HG02884 (cell line): ENCODE measurements around the gene CD300E.

Source experiments
- ATAC-seq: cut with Tn5 transposase; IDR thresholded peaks from one replicate; pipeline ENCODE4 v1.9.1; 2021; ENCODE audit warnings: mild to moderate bottlenecking, moderate library complexity; ENCODE audit not compliant: unreplicated experiment

CD300E gene, protein sequence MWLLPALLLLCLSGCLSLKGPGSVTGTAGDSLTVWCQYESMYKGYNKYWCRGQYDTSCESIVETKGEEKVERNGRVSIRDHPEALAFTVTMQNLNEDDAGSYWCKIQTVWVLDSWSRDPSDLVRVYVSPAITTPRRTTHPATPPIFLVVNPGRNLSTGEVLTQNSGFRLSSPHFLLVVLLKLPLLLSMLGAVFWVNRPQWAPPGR

GRCh38 chr17:74623693-74624093 lies at the start of gene CD300E:
CD300E (minus strand) TSS chr17:74623738; CDS start chr17:74623621, 117 bp downstream.
- ATAC-seq, result no peak

DNA sequence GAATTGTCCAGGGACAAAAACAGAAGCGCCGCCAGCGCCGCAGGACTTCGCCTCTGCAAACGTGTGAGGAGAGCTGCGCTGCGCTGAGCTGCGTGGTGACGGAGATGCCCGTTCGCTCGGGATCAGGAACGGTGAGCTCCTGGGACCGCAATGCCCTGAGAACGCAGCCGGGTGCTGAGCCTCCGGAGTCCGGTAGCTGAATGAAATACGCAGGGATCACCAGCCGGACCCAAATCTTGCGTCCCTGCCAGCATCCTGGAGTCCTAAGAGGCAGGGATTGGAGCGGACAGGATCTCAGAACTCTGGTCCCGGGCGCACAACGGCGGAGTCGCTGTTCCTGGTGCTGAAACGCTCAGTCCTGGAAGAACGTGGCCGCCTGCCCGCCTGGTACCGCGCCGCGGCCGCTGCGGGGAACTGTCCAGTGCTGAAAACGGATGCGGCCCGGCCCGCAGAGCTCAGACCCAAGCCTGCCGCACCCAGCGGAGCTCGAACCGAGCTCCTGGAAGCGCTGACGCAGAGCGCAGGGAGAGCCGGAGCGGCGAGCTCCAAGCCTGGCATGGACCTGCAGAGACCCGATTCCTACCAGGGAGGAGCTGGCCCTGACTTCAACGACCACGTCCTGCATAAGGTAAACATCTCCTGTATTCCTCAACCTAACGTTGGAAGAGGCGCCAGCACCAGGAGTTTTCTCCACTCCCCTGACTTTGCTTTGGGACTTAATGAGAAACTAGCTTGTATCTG lies 47.7 kb upstream of the CD300E start:
- ATAC-seq, result no peak

DNA sequence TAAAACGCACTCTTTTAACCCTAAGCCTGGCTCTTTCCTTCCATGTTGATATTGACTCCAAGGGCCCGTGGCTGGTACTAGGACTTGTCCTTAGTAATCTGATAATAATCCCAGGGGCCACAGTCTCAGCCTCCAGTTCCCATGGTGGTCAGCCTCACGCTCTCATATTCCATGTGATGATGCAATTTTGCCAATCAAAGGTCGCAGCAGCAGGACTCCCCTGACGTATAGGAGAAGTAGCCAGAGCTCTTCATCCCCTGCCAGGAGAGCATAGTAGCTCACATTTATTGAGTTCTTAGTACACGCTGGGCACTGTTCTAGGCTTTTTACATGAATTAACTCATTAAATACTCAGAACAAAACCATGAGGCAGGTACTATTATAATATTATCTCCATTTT lies 46.8 kb upstream of the CD300E start:
- no peak for ATAC-seq

- no peak for ATAC-seq
Observed at GRCh38 chr17:74663561-74663960, 40.0 kb upstream of the CD300E start.

GRCh38 chr17:74659889-74660288 lies 36.4 kb upstream of the CD300E start:
- ATAC-seq, result no peak

DNA sequence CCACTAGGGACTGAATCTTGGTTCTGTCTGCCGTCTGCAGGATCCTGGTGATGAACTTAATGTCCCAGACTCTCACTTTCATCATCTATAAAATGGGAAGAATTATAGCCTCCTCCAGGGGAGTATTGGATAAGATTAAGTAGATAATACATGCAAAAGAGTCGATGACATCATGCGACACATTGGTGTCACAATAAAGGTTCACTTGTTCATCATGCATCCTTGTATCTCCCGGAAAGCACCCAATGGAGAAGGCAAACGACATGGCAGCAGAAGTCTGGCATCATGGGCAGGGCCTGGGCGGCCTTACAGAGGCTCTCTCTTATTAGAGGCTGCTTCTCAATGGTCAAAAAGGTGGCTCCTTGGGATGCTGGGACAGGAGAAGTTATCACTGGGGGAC lies 35.1 kb upstream of the CD300E start:
- ATAC-seq, result no peak

DNA sequence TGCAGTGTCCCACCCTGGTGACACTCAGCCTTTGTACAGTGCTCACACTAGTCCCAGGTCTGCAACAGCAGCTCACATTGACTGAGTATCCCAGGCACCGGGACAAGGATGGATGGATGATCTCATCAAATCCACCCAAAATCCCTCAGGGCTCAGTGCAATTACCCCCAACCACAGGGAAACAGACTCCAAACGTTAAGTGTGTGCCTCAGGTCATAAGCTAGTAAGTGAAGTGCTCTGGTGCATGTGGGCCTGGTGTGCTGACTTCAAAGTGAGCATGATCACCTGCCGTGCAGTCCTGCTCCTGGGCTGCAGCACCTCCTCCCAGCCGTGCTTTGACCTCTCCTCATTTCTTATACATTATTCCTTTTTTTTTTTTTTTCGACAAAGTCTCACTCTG lies 31.2 kb upstream of the CD300E start:
- no peak for ATAC-seq

DNA sequence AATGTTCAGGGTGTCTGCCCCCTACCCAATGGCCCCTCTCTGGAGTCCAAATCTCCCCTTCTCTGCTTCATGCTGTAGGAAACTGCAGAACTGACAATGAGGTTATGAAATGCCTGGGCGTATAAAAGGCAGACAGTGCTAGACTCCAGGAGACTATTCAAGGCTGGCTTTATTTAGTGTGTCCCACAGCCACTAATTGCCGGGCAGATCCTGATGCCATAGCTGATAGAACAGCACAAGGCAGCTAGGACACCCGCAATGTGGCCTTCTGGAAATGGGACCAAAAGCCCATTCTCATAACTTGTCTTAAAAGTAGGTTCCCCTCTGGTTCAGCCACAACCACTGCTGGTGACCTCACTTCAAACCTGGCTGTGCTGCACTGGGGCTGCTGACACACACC lies 28.5 kb upstream of the CD300E start:
- no peak for ATAC-seq

- ATAC-seq, result no peak
Observed at GRCh38 chr17:74649909-74650308, 26.4 kb upstream of the CD300E start.

DNA sequence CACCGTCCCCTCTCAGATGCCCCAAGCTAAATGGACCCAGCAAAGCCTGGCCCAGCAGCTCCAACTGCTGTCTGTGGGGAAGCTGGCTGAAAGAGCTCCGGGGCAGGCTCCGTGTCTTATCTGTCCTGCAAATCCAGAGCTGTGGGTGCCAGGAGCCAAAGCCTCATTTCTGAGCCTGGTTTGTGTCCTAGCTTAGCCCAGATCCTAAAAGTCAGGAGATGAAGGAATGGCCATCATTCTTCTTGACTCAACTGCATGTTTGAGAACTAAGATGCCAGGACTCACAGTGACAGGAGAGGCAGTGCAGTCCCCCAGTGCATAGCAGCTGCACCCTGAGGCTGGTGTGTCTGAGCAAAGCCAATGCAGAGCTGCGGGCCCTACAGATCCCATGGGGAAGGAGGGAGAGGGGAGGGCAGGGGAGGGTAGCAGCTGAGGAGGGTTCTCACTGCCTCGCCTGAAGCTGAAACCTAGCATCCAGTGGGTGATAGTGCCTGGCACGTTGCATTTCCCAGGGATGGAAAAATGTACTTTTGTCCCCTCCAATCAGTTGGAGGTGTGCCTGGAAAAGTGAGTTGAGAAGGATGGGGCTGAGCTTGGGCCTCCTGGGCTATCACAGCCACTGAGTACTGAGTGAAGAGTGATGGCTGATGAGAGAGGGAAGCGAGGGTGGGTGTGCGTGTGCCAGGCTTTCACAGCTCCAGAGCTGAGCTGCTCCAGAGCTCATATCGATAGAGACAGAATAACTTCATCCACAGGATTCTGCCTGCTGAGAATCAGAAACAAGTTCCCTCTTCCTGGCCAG lies 24.5 kb upstream of the CD300E start:
- ATAC-seq, result no peak

- no peak for ATAC-seq
Observed at GRCh38 chr17:74646231-74646630, 22.7 kb upstream of the CD300E start.

DNA sequence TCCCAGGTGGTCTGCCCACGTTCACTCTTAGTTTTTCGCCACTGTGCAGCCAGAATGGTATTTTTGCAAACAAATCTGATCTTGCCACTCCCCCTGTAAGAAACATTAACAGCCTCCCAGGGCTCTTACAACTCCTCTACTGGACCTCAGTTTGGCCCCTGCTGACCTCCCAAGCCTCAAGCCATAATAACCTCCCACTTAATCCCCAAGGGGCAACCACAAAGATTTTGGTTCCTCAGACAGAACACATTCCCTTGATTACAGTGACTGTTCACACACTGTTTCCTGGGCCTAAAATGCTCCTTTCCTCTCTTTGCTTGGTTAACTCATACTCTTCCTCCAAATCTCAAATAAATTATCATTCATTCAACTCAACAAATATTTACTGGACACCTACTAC lies 21.5 kb upstream of the CD300E start:
- no peak for ATAC-seq

DNA sequence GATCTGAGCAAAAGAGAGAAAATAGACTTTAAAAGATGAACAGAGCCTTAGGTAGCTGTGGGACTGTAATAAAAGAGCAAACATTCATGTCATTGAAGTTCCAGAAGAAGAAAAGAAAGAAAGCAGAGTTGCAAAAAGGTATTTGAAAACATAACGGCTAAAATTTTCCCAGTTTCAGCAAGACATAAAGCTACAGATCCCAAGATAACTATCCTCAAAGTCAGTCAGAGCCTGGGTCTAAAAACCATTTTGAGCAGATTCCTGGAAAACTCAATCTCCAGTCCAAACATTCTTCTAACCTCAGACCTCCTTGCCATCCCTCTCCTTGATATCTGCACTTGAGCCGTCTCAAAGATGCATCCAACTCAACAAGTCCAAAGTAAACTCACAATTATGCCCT lies 20.9 kb upstream of the CD300E start:
- ATAC-seq, result no peak

DNA sequence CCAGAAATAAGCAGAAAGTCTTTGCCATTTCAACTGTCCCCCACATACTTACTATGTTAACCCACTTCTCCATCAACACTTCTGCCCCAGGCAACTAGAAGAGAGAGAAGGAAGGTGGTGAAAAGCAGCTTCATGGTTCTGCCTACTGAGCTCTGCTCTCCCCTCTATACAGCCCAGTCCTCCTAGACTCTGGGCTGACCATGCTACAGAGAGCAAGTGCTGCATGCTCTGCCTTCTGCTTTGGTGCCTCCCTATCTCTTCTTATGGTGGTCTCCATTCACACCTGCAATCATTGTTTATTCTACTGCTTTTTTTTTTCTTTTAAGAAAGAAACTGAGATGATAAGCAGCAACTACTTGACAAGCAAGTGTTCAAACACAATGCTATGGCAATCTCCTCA lies 20.3 kb upstream of the CD300E start:
- no peak for ATAC-seq

GRCh38 chr17:74642995-74643394 lies 19.5 kb upstream of the CD300E start:
- no peak for ATAC-seq

DNA sequence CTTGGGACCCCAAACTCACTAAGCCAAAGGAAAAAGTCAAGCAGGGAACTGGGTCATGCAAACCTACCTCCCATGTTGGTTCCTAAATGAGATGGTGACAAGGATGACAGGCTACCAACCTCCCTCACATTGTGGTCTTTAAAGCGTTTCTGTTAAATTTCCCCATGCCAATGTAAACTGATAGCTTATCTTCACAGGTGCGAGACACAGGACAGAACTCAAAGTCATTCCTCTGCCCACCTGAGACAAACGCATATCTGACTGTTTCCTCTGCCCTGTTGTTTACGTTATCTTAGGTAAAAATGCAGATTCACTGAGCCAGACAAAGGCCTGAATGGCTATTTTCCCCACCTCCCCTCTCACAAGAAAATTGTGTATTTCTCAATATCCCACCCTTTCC lies 19.0 kb upstream of the CD300E start:
- ATAC-seq, result no peak

- ATAC-seq, result no peak
Observed at GRCh38 chr17:74641958-74642298, 18.4 kb upstream of the CD300E start.

DNA sequence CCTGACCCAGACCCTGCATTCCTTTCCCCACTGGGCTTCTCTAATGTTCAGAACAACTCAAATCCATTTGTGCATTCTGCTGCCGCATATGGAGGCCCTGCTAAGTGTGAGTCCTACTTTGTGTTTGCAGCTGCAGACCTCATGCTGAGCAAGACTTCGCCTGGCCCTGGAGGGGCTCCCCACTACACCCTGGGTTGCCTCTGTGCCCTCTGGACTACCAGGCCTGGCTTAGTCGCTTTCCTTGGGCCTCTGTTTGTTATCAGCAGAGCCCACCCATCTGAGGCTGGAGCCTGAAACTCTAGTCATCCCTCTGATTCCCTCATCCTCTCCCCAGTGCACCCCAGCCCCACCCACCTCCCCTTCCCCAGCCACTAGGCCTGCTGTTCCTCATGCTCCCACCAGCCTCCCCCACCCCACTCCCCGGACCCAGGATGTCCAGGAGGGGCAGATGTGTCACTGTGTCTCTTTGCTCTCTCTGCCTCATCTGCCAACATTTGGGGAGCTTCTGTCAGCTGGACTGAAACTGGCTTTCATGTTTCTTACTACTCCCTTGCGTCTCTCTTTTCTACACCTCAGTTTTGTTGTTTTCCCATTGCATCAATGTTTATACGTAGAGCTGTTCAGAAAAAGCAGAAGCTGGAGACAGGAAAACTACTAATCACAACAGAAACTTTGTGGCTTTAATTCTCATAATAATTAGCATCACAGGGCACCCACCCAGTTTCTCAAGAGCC lies 17.9 kb upstream of the CD300E start:
- no peak for ATAC-seq

DNA sequence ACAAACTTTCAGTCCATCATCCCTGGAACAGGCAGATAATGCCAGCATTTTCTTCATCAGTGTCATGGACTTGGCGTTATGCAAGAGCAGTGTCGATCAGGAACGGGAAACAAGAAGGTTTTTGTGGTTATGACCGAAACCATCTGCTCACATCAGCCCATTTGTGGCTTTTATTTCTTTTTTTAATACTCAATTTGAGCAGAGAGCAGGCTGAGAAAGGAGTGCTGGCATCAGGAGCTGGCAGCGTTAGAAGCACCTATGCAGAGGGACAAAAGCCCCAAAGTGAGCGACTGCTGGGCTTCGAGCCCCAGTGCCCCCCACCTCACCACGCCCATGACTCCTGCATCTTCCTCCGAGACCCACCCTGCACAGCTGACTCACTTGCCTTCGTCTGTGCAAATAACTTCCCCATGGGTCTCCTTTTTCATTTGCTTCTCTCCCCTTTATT lies 16.2 kb upstream of the CD300E start:
- no peak for ATAC-seq

GRCh38 chr17:74637926-74638325 lies 14.4 kb upstream of the CD300E start:
- ATAC-seq, result no peak

GRCh38 chr17:74637265-74637664 lies 13.7 kb upstream of the CD300E start:
- ATAC-seq, result no peak
